ENCODE results near the gene SMOC2.

Gene SMOC2

GRCh38 chr6:168440520-168441433 is at the start of gene SMOC2:
SMOC2 (plus strand) TSS chr6:168441184; CDS start chr6:168441371, 187 bp downstream.
- DNase-seq (ENCODE audit: extremely low spot score, insufficient read length, low read depth) (no peak), FAIRE-seq (no peak)

GRCh38 chr6:168393126-168393870 is 47.7 kb upstream of the SMOC2 start:
- no peak for DNase-seq (ENCODE audit: extremely low spot score, insufficient read length, low read depth)

GRCh38 chr6:168394606-168395005 is 46.4 kb upstream of the SMOC2 start:
- FAIRE-seq (no peak), DNase-seq (ENCODE audit: extremely low spot score, insufficient read length, low read depth) (no peak)

More at GRCh38 chr6:168393126-168393870, 47.7 kb upstream of the SMOC2 start:
- FAIRE-seq = no peak

- DNase-seq (ENCODE audit: extremely low spot score, insufficient read length, low read depth) = no peak
- no peak for FAIRE-seq
Measured at GRCh38 chr6:168395983-168396382, 45.0 kb upstream of the SMOC2 start.

GRCh38 chr6:168396561-168396960 is 44.4 kb upstream of the SMOC2 start:
- FAIRE-seq = no peak
- DNase-seq (ENCODE audit: extremely low spot score, insufficient read length, low read depth) = no peak

- FAIRE-seq (no peak), DNase-seq (ENCODE audit: extremely low spot score, insufficient read length, low read depth) (no peak)
Measured at GRCh38 chr6:168397012-168397411, 44.0 kb upstream of the SMOC2 start.

GRCh38 chr6:168400037-168400436 is 40.9 kb upstream of the SMOC2 start:
- no peak for FAIRE-seq
- DNase-seq (ENCODE audit: extremely low spot score, insufficient read length, low read depth) = no peak

GRCh38 chr6:168403370-168404005 is 37.5 kb upstream of the SMOC2 start:
- no peak for FAIRE-seq

GRCh38 chr6:168404560-168404959 is 36.4 kb upstream of the SMOC2 start:
- FAIRE-seq (no peak), DNase-seq (ENCODE audit: extremely low spot score, insufficient read length, low read depth) (no peak)

More at GRCh38 chr6:168403370-168404005, 37.5 kb upstream of the SMOC2 start:
- DNase-seq (ENCODE audit: extremely low spot score, insufficient read length, low read depth) = no peak

GRCh38 chr6:168407842-168408241 is 33.1 kb upstream of the SMOC2 start:
- no peak for FAIRE-seq
- no peak for DNase-seq (ENCODE audit: extremely low spot score, insufficient read length, low read depth)

- DNase-seq (ENCODE audit: extremely low spot score, insufficient read length, low read depth) (no peak), FAIRE-seq (no peak)
Measured at GRCh38 chr6:168408504-168409136, 32.4 kb upstream of the SMOC2 start.

- no peak for DNase-seq (ENCODE audit: extremely low spot score, insufficient read length, low read depth)
Measured at GRCh38 chr6:168410035-168410434, 30.9 kb upstream of the SMOC2 start.

GRCh38 chr6:168410554-168411011 is 30.4 kb upstream of the SMOC2 start:
- DNase-seq (ENCODE audit: extremely low spot score, insufficient read length, low read depth) (no peak), FAIRE-seq (no peak)

More at GRCh38 chr6:168410035-168410434, 30.9 kb upstream of the SMOC2 start:
- FAIRE-seq = no peak

- FAIRE-seq (no peak), DNase-seq (ENCODE audit: extremely low spot score, insufficient read length, low read depth) (no peak)
Measured at GRCh38 chr6:168411130-168411529, 29.9 kb upstream of the SMOC2 start.

- DNase-seq (ENCODE audit: extremely low spot score, insufficient read length, low read depth) = no peak
- no peak for FAIRE-seq
Measured at GRCh38 chr6:168411793-168412192, 29.2 kb upstream of the SMOC2 start.

- FAIRE-seq (no peak), DNase-seq (ENCODE audit: extremely low spot score, insufficient read length, low read depth) (no peak)
Measured at GRCh38 chr6:168412456-168412855, 28.5 kb upstream of the SMOC2 start.

- DNase-seq (ENCODE audit: extremely low spot score, insufficient read length, low read depth) (no peak), FAIRE-seq (no peak)
Measured at GRCh38 chr6:168413018-168413720, 27.8 kb upstream of the SMOC2 start.

- FAIRE-seq (no peak), DNase-seq (ENCODE audit: extremely low spot score, insufficient read length, low read depth) (no peak)
Measured at GRCh38 chr6:168413856-168414255, 27.1 kb upstream of the SMOC2 start.

- DNase-seq (ENCODE audit: extremely low spot score, insufficient read length, low read depth) (no peak), FAIRE-seq (no peak)
Measured at GRCh38 chr6:168414336-168415097, 26.5 kb upstream of the SMOC2 start.

All from GM18507 (cell line).